Keratinocyte (primary cell): ENCODE measurements around the gene DNM2. TPM values are rescaled to one million over a fixed set of nuclear protein-coding genes. Genes with fewer than 3 reads are reported as not detected.

ENCODE experiments used
- DNase-seq: peaks from one replicate; pipeline ENCODE4 v3.0.0-alpha.2; 2011; ENCODE audit warnings: low read depth, missing footprints, low spot score
- FAIRE-seq: peaks from 2 replicates; lab custom pipeline; 2011; peaks lifted over from hg19 to GRCh38; lab: Jason Lieb, UNC
- H2AFZ ChIP-seq: 2 replicates; pipeline ENCODE4 v1.6.0; 2012; ENCODE audit warnings: low read length, control low read depth, inconsistent platforms; ENCODE audit not compliant: control insufficient read depth
- H3K27ac ChIP-seq: 2 replicates; pipeline ENCODE4 v1.5.1; 2011; ENCODE audit warnings: low read length; ENCODE audit not compliant: control insufficient read depth, insufficient read depth
- H3K27me3 ChIP-seq: 3 replicates; pipeline ENCODE4 v1.6.0; 2011; ENCODE audit warnings: low read length; ENCODE audit not compliant: control insufficient read depth, insufficient read depth; ENCODE audit errors: extremely low read depth
- H3K36me3 ChIP-seq, 2 experiments: 2 replicates in 1 of 2; 3 replicates in 1 of 2; pipeline ENCODE4 v1.5.1; 2011; ENCODE audit warnings: low read length in 2 of 2, mild to moderate bottlenecking in 1 of 2; ENCODE audit not compliant: control insufficient read depth in 2 of 2, insufficient read depth in 2 of 2; ENCODE audit errors: extremely low read depth in 1 of 2
- H3K4me1 ChIP-seq: 3 replicates; pipeline ENCODE4 v1.5.1; 2011; ENCODE audit warnings: low read length; ENCODE audit not compliant: control insufficient read depth, insufficient read depth; ENCODE audit errors: extremely low read depth
- H3K4me2 ChIP-seq: 3 replicates; pipeline ENCODE4 v1.6.0; 2011; ENCODE audit warnings: low read depth, low read length; ENCODE audit not compliant: control insufficient read depth, insufficient read depth; ENCODE audit errors: extremely low read depth
- H3K4me3 ChIP-seq, 3 experiments: fragments of 200-600 bp in 1 of 3; sonication (generic) in 1 of 3; 2 replicates in 2 of 3; 3 replicates in 1 of 3; pipeline ENCODE4 v1.5.1; 2011 to 2016; ENCODE audit warnings: low read length in 3 of 3, mild to moderate bottlenecking in 3 of 3, control low read depth in 2 of 3, inconsistent platforms in 1 of 3, low read depth in 1 of 3, mixed read lengths in 1 of 3, mixed run types in 1 of 3, moderate library complexity in 1 of 3; ENCODE audit not compliant: control insufficient read depth in 2 of 3, insufficient read depth in 2 of 3; ENCODE audit errors: extremely low read depth in 1 of 3
- H3K79me2 ChIP-seq: 2 replicates; pipeline ENCODE4 v1.6.0; 2012; ENCODE audit warnings: low read length; ENCODE audit not compliant: control insufficient read depth, insufficient read depth
- H3K9ac ChIP-seq: 3 replicates; pipeline ENCODE4 v1.6.0; 2011; ENCODE audit warnings: low read length; ENCODE audit not compliant: control insufficient read depth, insufficient read depth; ENCODE audit errors: extremely low read depth
- H3K9me1 ChIP-seq: 3 replicates; pipeline ENCODE4 v1.6.0; 2011; ENCODE audit warnings: low read length; ENCODE audit not compliant: control insufficient read depth, insufficient read depth; ENCODE audit errors: extremely low read depth
- H3K9me3 ChIP-seq: 2 replicates; pipeline ENCODE4 v1.5.1; 2012; ENCODE audit warnings: low read depth, low read length; ENCODE audit not compliant: control insufficient read depth
- H4K20me1 ChIP-seq: 3 replicates; pipeline ENCODE4 v1.6.0; 2011; ENCODE audit warnings: low read length; ENCODE audit not compliant: control insufficient read depth, insufficient read depth; ENCODE audit errors: extremely low read depth
- EZH2 ChIP-seq: IDR thresholded peaks from one replicate; pipeline ENCODE4 v1.6.1; 2012; ENCODE audit warnings: inconsistent platforms, mild to moderate bottlenecking, low read length, moderate library complexity
- dilution Hi-C: fragments of 300-500 bp; cut with MboI; formaldehyde crosslinking; loops from one replicate; pipeline ENCODE4 v1.7.0; 2020; ENCODE audit warnings: low sequenced_read_pairs; ENCODE audit not compliant: extremely low pct_ligation_motif_present
- polyA plus RNA-seq, 5 experiments: library from polyadenylated mRNA; depleted of rRNA in 3 of 5; stranded (reverse) in 3 of 5; stranded (forward) in 1 of 5; unstranded in 1 of 5; fragments of >200 nt; gene quantifications; 1 replicate in 1 of 5; 2 replicates in 3 of 5; 3 replicates in 1 of 5; pipeline versions ENCODE4 v1.2.1 to v1.2.3, GENCODE V29; 2011 to 2012; ENCODE audit warnings: missing spikeins in 2 of 5, low read depth in 1 of 5, low replicate concordance in 1 of 5
- TF ChIP-seq, protein P1 (sequence below), 3 experiments: IDR thresholded peaks in 1 of 3; conservative IDR thresholded peaks in 1 of 3; optimal IDR thresholded peaks in 1 of 3; 2 replicates in 2 of 3; 3 replicates in 1 of 3; pipeline versions ENCODE3 to v1.5.1; 2011; ENCODE audit warnings: low read length in 3 of 3, mild to moderate bottlenecking in 3 of 3, moderate library complexity in 2 of 3, control low read depth in 1 of 3, inconsistent platforms in 1 of 3; ENCODE audit not compliant: insufficient read depth in 2 of 3; ENCODE audit errors: extremely low read depth in 1 of 3

The DNM2 gene
- polyA plus RNA-seq, 1 donor (not counting 4 experiments of a cell fraction or from before 2014, with no cell fraction given): 60.1 TPM

GRCh38 chr19:10826231-10826630 lies 108.4 kb downstream of the DNM2 start:
- Histone ChIP-seq H3K79me2 (no peaks in the 10 kb centered on the region), H3K9me1 (no peaks in the 10 kb centered on the region), H2AFZ (no peak overlapping the region), H3K27ac (no peak overlapping the region), H3K27me3 (no peaks in the 10 kb centered on the region), H3K4me1 (no peaks in the 10 kb centered on the region), H3K4me2 (no peak overlapping the region), H4K20me1 (no peaks in the 10 kb centered on the region), H3K9me3 (no peaks in the 10 kb centered on the region), H3K36me3 (peaks cover 17 to 23% of the 10 kb centered on the region in 2 experiments), H3K9ac (no peak overlapping the region), H3K4me3 (no peak overlapping the region)
- TF ChIP-seq, protein P1, sequence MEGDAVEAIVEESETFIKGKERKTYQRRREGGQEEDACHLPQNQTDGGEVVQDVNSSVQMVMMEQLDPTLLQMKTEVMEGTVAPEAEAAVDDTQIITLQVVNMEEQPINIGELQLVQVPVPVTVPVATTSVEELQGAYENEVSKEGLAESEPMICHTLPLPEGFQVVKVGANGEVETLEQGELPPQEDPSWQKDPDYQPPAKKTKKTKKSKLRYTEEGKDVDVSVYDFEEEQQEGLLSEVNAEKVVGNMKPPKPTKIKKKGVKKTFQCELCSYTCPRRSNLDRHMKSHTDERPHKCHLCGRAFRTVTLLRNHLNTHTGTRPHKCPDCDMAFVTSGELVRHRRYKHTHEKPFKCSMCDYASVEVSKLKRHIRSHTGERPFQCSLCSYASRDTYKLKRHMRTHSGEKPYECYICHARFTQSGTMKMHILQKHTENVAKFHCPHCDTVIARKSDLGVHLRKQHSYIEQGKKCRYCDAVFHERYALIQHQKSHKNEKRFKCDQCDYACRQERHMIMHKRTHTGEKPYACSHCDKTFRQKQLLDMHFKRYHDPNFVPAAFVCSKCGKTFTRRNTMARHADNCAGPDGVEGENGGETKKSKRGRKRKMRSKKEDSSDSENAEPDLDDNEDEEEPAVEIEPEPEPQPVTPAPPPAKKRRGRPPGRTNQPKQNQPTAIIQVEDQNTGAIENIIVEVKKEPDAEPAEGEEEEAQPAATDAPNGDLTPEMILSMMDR (optimal IDR thresholded peaks at IDR 0.05 in 1 of 3, IDR thresholded peaks at IDR 0.05 in 1 of 3, conservative IDR thresholded peaks at IDR 0.05 in 1 of 3; ENCODE audit: extremely low read depth in 1 of 3, insufficient read depth in 2 of 3, low read length in 3 of 3): no peak
- TF ChIP-seq EZH2: no peak
- no peak for FAIRE-seq
- dilution Hi-C loops: no loop called here
- DNase-seq: no peak

DNA sequence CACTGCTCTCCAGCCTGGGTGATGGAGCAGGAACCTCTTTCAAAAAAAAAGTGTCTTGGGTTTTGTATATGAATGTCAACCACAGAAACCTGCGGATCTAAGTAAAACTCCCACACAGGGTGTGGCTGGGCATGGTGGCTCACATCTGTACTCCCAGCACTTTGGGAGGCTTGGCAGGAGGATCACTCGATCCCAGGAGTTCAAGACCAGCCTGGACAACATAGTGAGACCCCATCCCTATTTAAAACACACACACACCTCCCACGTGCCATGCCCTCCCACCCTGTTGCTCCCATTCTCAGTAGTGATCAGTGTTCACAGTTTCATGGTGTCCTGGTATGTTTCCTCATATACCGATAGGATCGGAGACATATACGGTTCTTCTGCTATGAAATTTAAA lies 109.0 kb downstream of the DNM2 start:
- H2AFZ ChIP-seq: no peak overlapping the region
- DNase-seq (no peak), FAIRE-seq (no peak)
- no peak for TF ChIP-seq EZH2
- TF ChIP-seq, protein P1 (optimal IDR thresholded peaks at IDR 0.05 in 1 of 3, IDR thresholded peaks at IDR 0.05 in 1 of 3, conservative IDR thresholded peaks at IDR 0.05 in 1 of 3; ENCODE audit: extremely low read depth in 1 of 3, insufficient read depth in 2 of 3, low read length in 3 of 3): no peak
- no peak overlapping the region for H3K4me3 ChIP-seq
- H3K27me3 ChIP-seq: no peaks in the 10 kb centered on the region
- H3K4me2 ChIP-seq: no peak overlapping the region
- dilution Hi-C loops: no loop called here
- no peaks in the 10 kb centered on the region for H3K4me1 ChIP-seq
- H3K27ac ChIP-seq: no peak overlapping the region
- H3K9me3 ChIP-seq: no peaks in the 10 kb centered on the region
- no peak overlapping the region for H3K9ac ChIP-seq
- H3K9me1 ChIP-seq: no peaks in the 10 kb centered on the region
- peaks cover 17 to 24% of the 10 kb centered on the region in 2 experiments for H3K36me3 ChIP-seq
- H3K79me2 ChIP-seq: no peaks in the 10 kb centered on the region
- no peaks in the 10 kb centered on the region for H4K20me1 ChIP-seq
